Left lung (tissue), 10 donors: ENCODE data around the gene NELFB. TPM values are rescaled to one million over a fixed set of nuclear protein-coding genes. Genes with fewer than 3 reads are reported as not detected.

Source experiments
- ATAC-seq: fragments of 200-7000 bp; cut with Tn5 transposase; one replicate; pipeline ENCODE4 v1.9.1; 2020; ENCODE audit warnings: moderate library complexity
- DNase-seq, 4 donors: peaks; one replicate each; pipeline ENCODE4 v3.0.0-alpha.2; 2013 to 2020
- H3K27ac ChIP-seq, 2 donors: fragments of 200-600 bp; sonication (generic) in 1 of 2; one replicate each; pipeline versions ENCODE4 v1.5.0 to v1.8.0; 2020 to 2021
- H3K27me3 ChIP-seq, 2 donors: fragments of 200-600 bp; sonication (generic) in 1 of 2; one replicate each; pipeline versions ENCODE4 v1.5.0 to v1.8.0; 2020 to 2021
- H3K36me3 ChIP-seq, 2 donors: fragments of 200-600 bp; sonication (generic) in 1 of 2; one replicate each; pipeline versions ENCODE4 v1.5.0 to v1.8.0; 2020 to 2021
- H3K4me1 ChIP-seq, 2 donors: fragments of 200-600 bp; one replicate each; pipeline ENCODE4 v1.8.0; 2021
- H3K4me3 ChIP-seq, 2 donors: fragments of 200-600 bp; sonication (generic) in 1 of 2; one replicate each; pipeline versions ENCODE4 v1.5.0 to v1.8.0; 2020 to 2021; ENCODE audit warnings: mild to moderate bottlenecking in 1 of 2
- H3K9me3 ChIP-seq, 2 donors: fragments of 200-600 bp; sonication (generic) in 1 of 2; one replicate each; pipeline versions ENCODE4 v1.5.0 to v1.8.0; 2020 to 2021
- CTCF ChIP-seq, 2 donors: fragments of 200-600 bp; sonication (generic) in 1 of 2; IDR thresholded peaks; one replicate each; pipeline versions ENCODE4 v1.5.0 to v1.8.0; 2021; ENCODE audit warnings: antibody characterized with exemption in 2 of 2
- intact Hi-C, 2 donors: fragments of 100-400 bp; cut with DNase I; formaldehyde crosslinking; loops; one replicate each; pipeline versions ENCODE4 v1.11.2 to v1.14.2; 2022
- polyA plus RNA-seq, 6 donors: library from polyadenylated mRNA; unstranded; fragments of 120-200 nt; gene quantifications; one replicate each; pipeline ENCODE4 v1.2.1, GENCODE V29; 2013; ENCODE audit not compliant: insufficient read length in 6 of 6
- total RNA-seq, 2 donors: library from RNA; stranded (reverse); fragmentation: NEBNext Ultra II Directional; extraction: Animal tissue kit (Norgen Biotek cat#: 25700); gene quantifications; one replicate each; pipeline ENCODE4 v1.2.1, GENCODE V29; 2021
- donor health status: DM: no; HTN: yes; CAD: no.
- donor health status: DM: no; HTN: no; CAD: no.

The NELFB gene
- total and polyA plus RNA-seq, 8 donors: 47.8 to 62.9 (median 55.6) TPM

GRCh38 chr9:137294681-137295237, 39.6 kb downstream of the NELFB start:
- TF ChIP-seq CTCF (IDR thresholded peaks at IDR 0.05): no peak
- H3K27ac ChIP-seq: peak overlapping the region; percentile 45 to 70
- ATAC-seq: peak; percentile 11
- H3K4me3 ChIP-seq: peak overlapping the region in 1 of 2 donors; percentile 44
- peaks cover 11 to 67% of the 10 kb centered on the region in 2 donors for H3K27me3 ChIP-seq
- intact Hi-C loops: no loop called here
- no peaks in the 10 kb centered on the region for H3K36me3 ChIP-seq
- no peak for DNase-seq
- peaks cover 0 to 3% of the 10 kb centered on the region in 2 donors for H3K9me3 ChIP-seq
- peaks cover 5 to 36% of the 10 kb centered on the region in 2 donors for H3K4me1 ChIP-seq

- TF ChIP-seq CTCF (IDR thresholded peaks at IDR 0.05): peak in 1 of 2 donors; percentile 60
- no peaks in the 10 kb centered on the region for H3K36me3 ChIP-seq
- DNase-seq: no peak
- H3K9me3 ChIP-seq: peaks cover 0 to 3% of the 10 kb centered on the region in 2 donors
- peak overlapping the region in 1 of 2 donors; percentile 44 for H3K4me3 ChIP-seq
- H3K27me3 ChIP-seq: peaks cover 16 to 73% of the 10 kb centered on the region in 2 donors
- peak overlapping the region; percentile 77 to 85 for H3K27ac ChIP-seq
- ATAC-seq: peak; percentile 70
- H3K4me1 ChIP-seq: peaks cover 5 to 41% of the 10 kb centered on the region in 2 donors
- intact Hi-C loops: no loop called here
These were observed 40.2 kb downstream of the NELFB start for GRCh38 chr9:137295238-137295811.

GRCh38 chr9:137295849-137296669, 40.9 kb downstream of the NELFB start:
- peak overlapping the region; percentile 15 to 44 for H3K4me3 ChIP-seq
- ATAC-seq (no peak), DNase-seq (no peak)
- H3K9me3 ChIP-seq: peaks cover 0 to 3% of the 10 kb centered on the region in 2 donors
- no peak for TF ChIP-seq CTCF (IDR thresholded peaks at IDR 0.05)
- H3K27me3 ChIP-seq: peaks cover 16 to 80% of the 10 kb centered on the region in 2 donors
- peak overlapping the region; percentile 77 to 85 for H3K27ac ChIP-seq
- H3K4me1 ChIP-seq: peaks cover 5 to 49% of the 10 kb centered on the region in 2 donors
- intact Hi-C loops: no loop called here
- H3K36me3 ChIP-seq: no peaks in the 10 kb centered on the region

- no peak for DNase-seq
- Histone ChIP-seq H3K4me3 (peak overlapping the region in 1 of 2 donors; percentile 44), H3K36me3 (no peaks in the 10 kb centered on the region), H3K27ac (peak overlapping the region; percentile 77 to 85), H3K27me3 (peaks cover 16 to 87% of the 10 kb centered on the region in 2 donors), H3K9me3 (peaks cover 0 to 3% of the 10 kb centered on the region in 2 donors), H3K4me1 (peaks cover 5 to 55% of the 10 kb centered on the region in 2 donors)
- ATAC-seq: no peak
- intact Hi-C loops: no loop called here
- no peak for TF ChIP-seq CTCF (IDR thresholded peaks at IDR 0.05)
These were observed 41.8 kb downstream of the NELFB start for GRCh38 chr9:137296670-137297664.
